Measurements from ENCODE around the gene HMGN2.

Gene HMGN2

DNA sequence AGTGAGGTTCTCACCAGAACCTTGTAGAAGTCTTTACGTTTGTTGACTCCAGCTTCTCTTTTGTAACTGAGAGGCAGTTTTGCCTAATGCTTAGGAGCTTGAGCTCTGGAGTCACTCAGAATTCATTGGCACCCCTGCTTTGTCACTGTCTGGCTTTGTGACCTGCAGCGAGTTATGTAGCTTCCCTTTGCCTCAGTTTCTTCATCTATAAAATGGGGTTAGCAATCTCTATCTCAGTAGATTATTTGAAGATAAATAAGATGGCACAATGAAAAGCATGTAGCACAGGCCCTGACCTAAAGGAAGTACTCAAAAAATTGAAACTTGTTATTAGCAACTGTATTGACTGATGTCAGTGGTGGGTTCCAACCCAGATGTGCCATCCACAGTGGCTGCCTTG lies 32.0 kb upstream of the HMGN2 start:
- TF ChIP-seq, protein P1, sequence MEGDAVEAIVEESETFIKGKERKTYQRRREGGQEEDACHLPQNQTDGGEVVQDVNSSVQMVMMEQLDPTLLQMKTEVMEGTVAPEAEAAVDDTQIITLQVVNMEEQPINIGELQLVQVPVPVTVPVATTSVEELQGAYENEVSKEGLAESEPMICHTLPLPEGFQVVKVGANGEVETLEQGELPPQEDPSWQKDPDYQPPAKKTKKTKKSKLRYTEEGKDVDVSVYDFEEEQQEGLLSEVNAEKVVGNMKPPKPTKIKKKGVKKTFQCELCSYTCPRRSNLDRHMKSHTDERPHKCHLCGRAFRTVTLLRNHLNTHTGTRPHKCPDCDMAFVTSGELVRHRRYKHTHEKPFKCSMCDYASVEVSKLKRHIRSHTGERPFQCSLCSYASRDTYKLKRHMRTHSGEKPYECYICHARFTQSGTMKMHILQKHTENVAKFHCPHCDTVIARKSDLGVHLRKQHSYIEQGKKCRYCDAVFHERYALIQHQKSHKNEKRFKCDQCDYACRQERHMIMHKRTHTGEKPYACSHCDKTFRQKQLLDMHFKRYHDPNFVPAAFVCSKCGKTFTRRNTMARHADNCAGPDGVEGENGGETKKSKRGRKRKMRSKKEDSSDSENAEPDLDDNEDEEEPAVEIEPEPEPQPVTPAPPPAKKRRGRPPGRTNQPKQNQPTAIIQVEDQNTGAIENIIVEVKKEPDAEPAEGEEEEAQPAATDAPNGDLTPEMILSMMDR (conservative IDR thresholded peaks at IDR 0.05; ENCODE audit: low read depth, low read length), result no peak
- no peak overlapping the region for H3K4me3 ChIP-seq (ENCODE audit: low read length)
- no peak for DNase-seq (ENCODE audit: low read depth)

DNA sequence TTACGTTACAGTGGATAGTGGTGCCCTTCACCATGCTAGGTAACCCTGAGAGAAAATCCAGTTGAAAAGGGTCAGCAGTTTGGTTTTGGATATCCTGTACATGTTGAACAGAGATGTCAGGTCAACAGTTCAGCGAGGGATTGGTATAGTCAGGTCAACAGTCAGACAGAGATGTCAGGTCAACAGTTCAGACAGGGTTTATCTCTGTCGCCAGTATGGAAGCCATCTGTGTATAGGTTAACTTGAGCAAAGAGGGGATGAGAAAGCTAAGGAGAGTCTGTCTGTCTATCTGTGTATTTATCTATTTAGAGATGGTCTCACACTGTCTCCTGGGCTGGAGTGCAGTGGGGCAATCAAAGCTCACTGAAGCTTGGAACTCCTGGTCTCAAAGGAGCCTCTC lies 22.4 kb upstream of the HMGN2 start:
- TF ChIP-seq, protein P1 (conservative IDR thresholded peaks at IDR 0.05; ENCODE audit: low read depth, low read length), result no peak
- no peak for DNase-seq (ENCODE audit: low read depth)
- no peak overlapping the region for H3K4me3 ChIP-seq (ENCODE audit: low read length)

DNA sequence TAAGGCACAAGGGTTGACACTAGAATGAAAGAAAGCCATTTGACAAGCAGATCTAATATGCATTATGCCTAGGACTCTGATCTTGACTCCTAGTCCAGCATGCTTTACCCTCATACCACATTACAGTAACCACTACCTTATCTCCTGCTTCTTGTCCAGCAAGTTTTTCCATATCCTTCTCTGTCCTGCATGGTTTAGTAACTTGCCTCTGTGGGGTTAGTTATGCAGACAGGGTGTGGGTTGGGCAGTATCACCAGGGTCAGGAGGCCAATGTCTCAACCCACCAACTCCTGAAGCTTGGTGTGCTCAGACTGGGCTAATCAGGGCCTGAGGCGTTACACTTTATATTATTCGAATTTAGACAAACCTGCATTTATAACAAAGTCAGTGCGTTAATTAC lies 21.3 kb upstream of the HMGN2 start:
- no peak for DNase-seq (ENCODE audit: low read depth)
- no peak overlapping the region for H3K4me3 ChIP-seq (ENCODE audit: low read length)
- TF ChIP-seq, protein P1 (conservative IDR thresholded peaks at IDR 0.05; ENCODE audit: low read depth, low read length), result no peak

DNA sequence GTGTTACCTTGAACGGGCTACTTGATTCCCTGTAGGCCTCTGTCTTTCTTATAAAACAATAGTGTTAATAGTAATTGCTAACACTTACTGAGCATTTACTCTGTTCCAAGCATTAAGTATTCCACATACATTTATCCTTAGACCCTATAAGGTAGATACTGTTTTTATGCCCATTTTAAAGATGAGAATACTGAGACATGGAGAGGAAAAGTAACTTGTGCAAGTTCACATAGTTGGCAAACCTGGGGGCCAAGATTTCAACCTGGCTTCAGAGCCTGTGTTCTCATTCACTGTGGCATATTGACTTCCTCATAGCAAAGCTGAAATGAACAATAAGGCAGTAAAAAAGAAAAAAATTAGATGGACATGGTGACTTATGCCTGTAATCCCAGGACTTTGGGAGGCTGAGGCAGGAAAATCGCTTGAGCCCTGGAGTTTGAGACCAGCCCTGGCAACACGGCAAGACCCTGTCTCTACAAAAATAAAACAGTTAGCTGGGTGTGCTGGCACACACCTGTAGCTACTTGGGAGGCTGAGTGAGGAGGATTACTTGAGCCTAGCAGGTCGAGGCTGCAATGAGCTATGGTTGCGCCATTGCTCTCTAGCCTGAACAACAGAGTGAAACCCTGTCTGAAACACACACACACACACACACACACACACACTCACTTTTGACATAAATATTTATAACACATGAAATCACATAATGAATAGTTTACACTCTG lies 19.6 kb upstream of the HMGN2 start:
- no peak for DNase-seq (ENCODE audit: low read depth)
- TF ChIP-seq, protein P1 (conservative IDR thresholded peaks at IDR 0.05; ENCODE audit: low read depth, low read length), result no peak

DNA sequence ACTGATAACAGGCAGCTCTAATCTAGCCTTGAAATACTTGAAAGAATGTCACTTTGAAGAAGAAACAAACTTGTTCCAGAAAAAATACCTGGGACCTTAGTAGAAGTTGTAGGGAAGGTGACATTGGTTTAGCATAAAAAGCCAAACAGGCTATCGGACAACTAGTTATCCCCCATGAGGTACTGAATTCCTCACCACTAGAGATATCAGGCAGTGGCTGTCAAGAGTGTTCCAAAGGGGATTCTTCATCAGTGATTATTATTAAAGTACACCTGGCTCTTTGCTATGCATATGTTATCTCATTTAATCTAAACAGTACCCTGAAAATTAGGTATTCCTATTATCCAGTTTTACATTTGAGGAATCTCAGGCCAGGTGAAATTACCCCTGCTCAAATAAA lies 13.1 kb upstream of the HMGN2 start:
- no peak for DNase-seq (ENCODE audit: low read depth)
- H3K4me3 ChIP-seq (ENCODE audit: low read length), result no peak overlapping the region
- TF ChIP-seq, protein P1 (conservative IDR thresholded peaks at IDR 0.05; ENCODE audit: low read depth, low read length), result no peak

More for the DNA sequence above, 19.6 kb upstream of the HMGN2 start:
- H3K4me3 ChIP-seq (ENCODE audit: low read length), result no peak overlapping the region

DNA sequence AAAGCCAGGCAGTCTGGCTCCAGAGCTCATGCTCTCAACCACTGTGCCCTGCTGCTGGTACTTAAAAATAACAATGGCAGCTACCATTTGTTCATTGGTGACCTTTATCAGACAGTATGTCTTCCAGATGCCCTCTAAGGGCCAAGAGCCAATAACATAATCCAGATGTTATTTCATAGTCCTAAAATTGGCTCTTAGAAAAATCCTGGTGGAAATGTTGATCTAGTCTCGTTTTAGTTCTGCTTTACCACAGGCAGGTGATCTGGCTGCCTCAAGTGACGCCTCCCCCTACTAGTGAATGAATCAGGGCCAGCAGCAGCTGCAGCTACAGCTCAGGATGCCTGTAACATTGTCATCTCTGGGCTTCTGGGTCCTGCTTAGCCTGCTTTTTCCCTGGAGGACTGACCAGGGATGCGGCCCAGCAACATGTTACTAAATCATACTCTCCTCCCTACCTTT lies 12.6 kb upstream of the HMGN2 start:
- no peak overlapping the region for H3K4me3 ChIP-seq (ENCODE audit: low read length)
- DNase-seq (ENCODE audit: low read depth), result no peak
- TF ChIP-seq, protein P1 (conservative IDR thresholded peaks at IDR 0.05; ENCODE audit: low read depth, low read length), result no peak

DNA sequence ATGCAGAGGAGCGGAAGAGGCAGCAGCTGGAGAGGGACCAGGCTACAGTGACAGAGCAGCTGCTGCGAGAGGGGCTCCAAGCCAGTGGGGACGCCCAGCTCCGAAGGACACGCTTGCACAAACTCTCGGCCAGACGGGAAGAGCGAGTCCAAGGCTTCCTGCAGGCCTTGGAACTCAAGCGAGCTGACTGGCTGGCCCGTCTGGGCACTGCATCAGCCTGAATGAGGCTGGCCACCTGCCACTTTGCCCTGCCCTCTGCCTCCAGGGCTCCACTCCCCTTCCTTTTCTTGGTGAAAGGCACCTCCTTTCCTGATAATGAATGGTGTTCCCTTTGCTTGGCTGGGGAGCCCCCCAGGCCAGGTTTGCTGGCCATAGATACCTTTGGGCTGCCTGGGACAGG lies 3.3 kb upstream of the HMGN2 start:
- DNase-seq (ENCODE audit: low read depth), result no peak
- H3K4me3 ChIP-seq (ENCODE audit: low read length), result no peak overlapping the region
- TF ChIP-seq, protein P1 (conservative IDR thresholded peaks at IDR 0.05; ENCODE audit: low read depth, low read length), result no peak

All from retinal pigment epithelial cell (primary cell).